ENCODE results near the gene MTAP.

MTAP gene

DNA sequence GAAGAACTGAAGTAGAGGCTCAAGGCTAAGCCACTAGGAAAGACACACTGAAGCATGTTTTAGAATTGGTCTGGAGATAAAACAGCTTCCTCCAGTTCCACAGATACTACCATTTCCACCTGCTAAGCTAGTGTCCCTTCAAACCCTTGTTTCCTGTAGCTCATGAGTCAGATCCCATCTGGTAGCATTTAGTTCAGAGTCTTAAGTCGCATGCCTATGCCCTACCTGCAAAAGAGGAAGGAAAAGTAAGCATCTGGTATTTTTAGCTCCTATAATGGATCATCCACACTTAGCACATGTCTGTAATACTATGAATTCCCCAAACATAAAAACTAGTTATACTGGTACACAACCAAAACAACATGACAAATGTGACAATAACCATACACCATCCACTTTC is 99.7 kb downstream of the MTAP start:
- H3K4me1 ChIP-seq (ENCODE audit: insufficient read depth, low read length, poor library complexity, severe bottlenecking) = peaks cover 13% of the 10 kb centered on the region
- H3K4me2 ChIP-seq (ENCODE audit: low read depth, low read length, poor library complexity, severe bottlenecking) = peak overlapping the region; percentile 18
- H3K9me3 ChIP-seq (ENCODE audit: insufficient read depth, low read depth, low read length) = no peaks in the 10 kb centered on the region
- H2AFZ ChIP-seq (ENCODE audit: low read length) = no peak overlapping the region
- H3K36me3 ChIP-seq (ENCODE audit: insufficient read depth, low read length) = no peaks in the 10 kb centered on the region
- H3F3A ChIP-seq (ENCODE audit: low read depth) = no peaks in the 10 kb centered on the region
- no peaks in the 10 kb centered on the region for H3K27me3 ChIP-seq (ENCODE audit: insufficient read depth, low read length, poor library complexity, severe bottlenecking)
- H3K9me2 ChIP-seq (replicated peaks; ENCODE audit: low read depth, low read length) = no peaks in the 10 kb centered on the region
- TF ChIP-seq, protein P1, sequence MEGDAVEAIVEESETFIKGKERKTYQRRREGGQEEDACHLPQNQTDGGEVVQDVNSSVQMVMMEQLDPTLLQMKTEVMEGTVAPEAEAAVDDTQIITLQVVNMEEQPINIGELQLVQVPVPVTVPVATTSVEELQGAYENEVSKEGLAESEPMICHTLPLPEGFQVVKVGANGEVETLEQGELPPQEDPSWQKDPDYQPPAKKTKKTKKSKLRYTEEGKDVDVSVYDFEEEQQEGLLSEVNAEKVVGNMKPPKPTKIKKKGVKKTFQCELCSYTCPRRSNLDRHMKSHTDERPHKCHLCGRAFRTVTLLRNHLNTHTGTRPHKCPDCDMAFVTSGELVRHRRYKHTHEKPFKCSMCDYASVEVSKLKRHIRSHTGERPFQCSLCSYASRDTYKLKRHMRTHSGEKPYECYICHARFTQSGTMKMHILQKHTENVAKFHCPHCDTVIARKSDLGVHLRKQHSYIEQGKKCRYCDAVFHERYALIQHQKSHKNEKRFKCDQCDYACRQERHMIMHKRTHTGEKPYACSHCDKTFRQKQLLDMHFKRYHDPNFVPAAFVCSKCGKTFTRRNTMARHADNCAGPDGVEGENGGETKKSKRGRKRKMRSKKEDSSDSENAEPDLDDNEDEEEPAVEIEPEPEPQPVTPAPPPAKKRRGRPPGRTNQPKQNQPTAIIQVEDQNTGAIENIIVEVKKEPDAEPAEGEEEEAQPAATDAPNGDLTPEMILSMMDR (conservative IDR thresholded peaks at IDR 0.05; ENCODE audit: low read length) = no peak
- TF ChIP-seq EZH2phosphoT487 (IDR thresholded peaks at IDR 0.05; ENCODE audit: borderline replicate concordance) = no peak
- H3K4me3 ChIP-seq (ENCODE audit: low read length, poor library complexity, severe bottlenecking) = no peak overlapping the region
- H3K79me2 ChIP-seq (ENCODE audit: insufficient read depth, low read length) = no peaks in the 10 kb centered on the region
- H3K9ac ChIP-seq (ENCODE audit: low read depth, low read length, poor library complexity, severe bottlenecking) = no peak overlapping the region
- H4K20me1 ChIP-seq (ENCODE audit: insufficient read depth, low read length, poor library complexity, severe bottlenecking) = no peaks in the 10 kb centered on the region

DNA sequence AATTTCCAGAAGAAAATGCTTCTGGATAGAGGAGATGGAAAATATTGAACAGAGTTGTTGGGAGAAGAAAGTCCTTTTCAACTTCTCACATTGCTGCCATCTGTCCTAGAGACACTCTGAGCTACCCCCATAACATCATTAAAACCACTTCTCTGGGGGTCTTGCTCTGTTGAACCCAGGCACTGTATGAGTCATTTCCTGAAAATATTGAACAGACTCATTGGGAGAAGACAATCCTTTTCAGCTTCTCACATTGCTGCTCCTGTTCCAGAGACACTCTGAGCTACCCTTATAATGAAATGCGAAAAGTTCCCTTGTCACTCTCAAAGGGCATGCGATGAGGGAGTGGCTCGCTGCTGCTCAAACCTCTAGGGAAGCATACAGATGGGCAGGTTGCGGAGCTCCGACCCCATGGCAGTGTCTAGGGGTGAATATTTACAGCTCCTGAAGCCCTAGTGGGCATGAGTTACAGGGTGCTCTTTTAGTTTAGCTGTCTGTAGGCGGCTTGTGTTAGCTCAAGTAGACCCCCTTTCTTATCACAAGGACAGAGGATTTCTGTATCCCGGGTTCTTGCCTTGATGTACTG is 101.0 kb downstream of the MTAP start:
- Histone ChIP-seq H2AFZ (ENCODE audit: low read length) (no peak overlapping the region), H4K20me1 (ENCODE audit: insufficient read depth, low read length, poor library complexity, severe bottlenecking) (no peaks in the 10 kb centered on the region), H3K36me3 (ENCODE audit: insufficient read depth, low read length) (no peaks in the 10 kb centered on the region), H3K9me2 (replicated peaks; ENCODE audit: low read depth, low read length) (no peaks in the 10 kb centered on the region), H3K27me3 (ENCODE audit: insufficient read depth, low read length, poor library complexity, severe bottlenecking) (no peaks in the 10 kb centered on the region), H3K9ac (ENCODE audit: low read depth, low read length, poor library complexity, severe bottlenecking) (no peak overlapping the region), H3K4me2 (ENCODE audit: low read depth, low read length, poor library complexity, severe bottlenecking) (no peak overlapping the region), H3F3A (ENCODE audit: low read depth) (no peaks in the 10 kb centered on the region), H3K4me1 (ENCODE audit: insufficient read depth, low read length, poor library complexity, severe bottlenecking) (peaks cover 13% of the 10 kb centered on the region), H3K4me3 (ENCODE audit: low read length, poor library complexity, severe bottlenecking) (no peak overlapping the region), H3K9me3 (ENCODE audit: insufficient read depth, low read depth, low read length) (no peaks in the 10 kb centered on the region), H3K79me2 (ENCODE audit: insufficient read depth, low read length) (no peaks in the 10 kb centered on the region)
- TF ChIP-seq, protein P1 (conservative IDR thresholded peaks at IDR 0.05; ENCODE audit: low read length) = no peak
- no peak for TF ChIP-seq EZH2phosphoT487 (IDR thresholded peaks at IDR 0.05; ENCODE audit: borderline replicate concordance)

DNA sequence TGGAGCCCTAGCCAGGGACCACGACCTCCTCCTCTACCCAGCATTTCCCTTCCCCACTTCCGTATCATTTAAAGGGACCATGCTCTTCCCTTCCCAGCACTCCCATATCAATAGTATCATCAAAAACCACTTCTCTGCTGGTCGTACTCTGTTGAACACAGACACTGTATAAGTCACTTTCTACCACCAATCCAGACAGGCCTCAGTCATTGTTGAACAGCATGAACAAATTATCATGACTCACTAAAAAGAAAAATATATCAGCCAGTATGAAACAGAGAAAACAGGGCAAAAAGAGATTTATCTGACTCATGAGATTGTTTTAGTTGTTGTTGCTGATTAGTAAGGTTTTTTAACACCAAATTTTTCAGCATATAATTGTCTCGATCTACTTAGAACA is 101.9 kb downstream of the MTAP start:
- no peak for TF ChIP-seq EZH2phosphoT487 (IDR thresholded peaks at IDR 0.05; ENCODE audit: borderline replicate concordance)
- TF ChIP-seq, protein P1 (conservative IDR thresholded peaks at IDR 0.05; ENCODE audit: low read length) = no peak
- Histone ChIP-seq H4K20me1 (ENCODE audit: insufficient read depth, low read length, poor library complexity, severe bottlenecking) (no peaks in the 10 kb centered on the region), H3K4me1 (ENCODE audit: insufficient read depth, low read length, poor library complexity, severe bottlenecking) (peaks cover 13% of the 10 kb centered on the region), H3K27me3 (ENCODE audit: insufficient read depth, low read length, poor library complexity, severe bottlenecking) (no peaks in the 10 kb centered on the region), H3F3A (ENCODE audit: low read depth) (no peaks in the 10 kb centered on the region), H3K36me3 (ENCODE audit: insufficient read depth, low read length) (no peaks in the 10 kb centered on the region), H3K4me3 (ENCODE audit: low read length, poor library complexity, severe bottlenecking) (no peak overlapping the region), H3K9ac (ENCODE audit: low read depth, low read length, poor library complexity, severe bottlenecking) (no peak overlapping the region), H3K79me2 (ENCODE audit: insufficient read depth, low read length) (no peaks in the 10 kb centered on the region), H3K4me2 (ENCODE audit: low read depth, low read length, poor library complexity, severe bottlenecking) (no peak overlapping the region), H2AFZ (ENCODE audit: low read length) (no peak overlapping the region), H3K9me3 (ENCODE audit: insufficient read depth, low read depth, low read length) (no peaks in the 10 kb centered on the region), H3K9me2 (replicated peaks; ENCODE audit: low read depth, low read length) (no peaks in the 10 kb centered on the region)
